ENCODE measurements around the gene MAPK8IP3.

MAPK8IP3 gene

DNA sequence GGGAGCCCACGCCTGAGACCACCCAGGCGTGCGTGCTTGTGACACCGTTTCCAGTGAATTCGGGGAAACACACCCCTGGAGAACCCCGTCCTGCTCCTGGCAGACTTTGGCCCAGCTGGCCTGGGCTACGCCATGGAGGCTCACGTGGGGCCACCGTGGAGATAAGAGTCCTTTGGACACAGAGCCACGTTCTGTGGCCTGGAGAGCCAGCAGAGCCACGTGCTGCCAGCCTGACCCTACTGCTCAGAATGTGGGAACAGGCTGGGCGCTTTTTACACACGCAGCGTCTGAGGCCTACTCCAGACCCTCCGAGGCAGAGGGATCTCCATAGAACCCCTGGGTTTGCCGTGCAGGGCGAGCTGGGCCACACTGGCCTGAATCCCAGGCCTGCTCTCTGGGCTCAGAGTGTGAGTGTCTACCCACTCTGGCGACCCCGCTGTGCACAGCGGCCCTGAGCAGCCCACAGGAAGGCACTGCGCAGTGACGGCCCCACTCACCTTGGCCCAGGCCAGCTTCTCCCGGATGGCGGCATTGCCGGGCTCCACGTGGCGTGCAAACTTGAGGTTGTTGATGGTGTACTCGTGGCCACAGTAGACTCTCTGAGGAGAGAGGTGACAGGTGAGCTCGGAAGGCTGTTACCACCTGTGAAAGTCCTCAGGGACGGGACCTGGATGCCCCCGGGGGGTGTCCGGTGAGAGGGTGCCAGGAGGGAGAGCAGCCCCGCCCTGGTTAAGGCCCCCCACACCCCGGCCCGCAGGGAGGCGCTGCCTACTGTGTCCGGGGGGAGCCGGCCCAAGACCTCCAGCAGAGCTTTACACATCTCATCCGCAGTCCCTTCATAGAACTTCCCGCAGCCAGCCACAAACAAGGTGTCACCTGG, 110.6 kb downstream of the MAPK8IP3 start:
- no peak for DNase-seq

DNA sequence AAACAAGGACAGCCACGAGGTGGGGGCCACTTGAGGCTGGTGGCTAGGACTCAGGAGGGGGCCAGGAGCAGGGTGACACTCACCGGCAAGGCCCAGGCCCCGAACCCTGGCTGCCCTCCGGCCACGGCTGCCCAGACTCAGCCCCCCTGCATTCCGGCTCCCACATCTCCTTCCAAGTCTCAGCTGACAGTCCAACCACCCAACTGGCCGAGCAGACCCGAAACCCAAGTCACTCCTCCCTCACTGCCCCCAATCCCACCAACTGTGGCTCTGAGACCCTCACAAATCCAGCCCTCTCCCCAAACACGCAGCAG, 111.2 kb downstream of the MAPK8IP3 start:
- no peak for DNase-seq

- DNase-seq = no peak
Observed at GRCh38 chr16:1817716-1818115, 111.7 kb downstream of the MAPK8IP3 start.

DNA sequence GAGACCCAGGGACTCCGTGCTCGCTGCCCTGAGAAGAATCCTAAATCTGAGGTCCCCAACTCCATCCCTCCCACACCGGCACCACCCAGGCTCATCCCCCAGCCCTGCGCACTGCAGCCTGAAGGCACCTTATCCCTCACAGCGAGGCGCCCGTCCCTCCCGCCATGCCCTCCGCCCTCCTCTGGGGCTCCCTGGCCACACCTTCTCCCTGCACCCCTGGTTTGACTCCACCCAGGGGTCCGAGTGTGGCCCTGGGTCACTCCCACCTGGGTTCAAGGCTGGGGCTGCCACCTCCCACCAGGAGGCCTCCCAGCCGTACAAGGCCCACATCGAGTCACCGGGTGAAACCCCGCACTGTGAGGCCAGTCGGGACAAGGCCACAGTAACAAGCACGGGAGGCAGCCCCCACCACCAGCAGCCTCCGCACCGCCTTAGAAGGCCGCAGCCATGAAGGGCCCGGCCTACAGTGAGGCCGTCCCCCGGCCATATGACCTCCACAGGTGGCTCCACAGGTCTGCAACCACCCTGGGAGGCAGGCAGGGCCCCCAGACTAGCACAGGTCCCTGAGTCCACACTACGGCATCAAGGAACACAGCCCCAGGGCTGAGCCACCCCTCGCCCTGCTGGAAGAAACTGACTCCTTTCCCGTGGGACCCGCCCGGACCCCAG, 112.3 kb downstream of the MAPK8IP3 start:
- DNase-seq = no peak

DNA sequence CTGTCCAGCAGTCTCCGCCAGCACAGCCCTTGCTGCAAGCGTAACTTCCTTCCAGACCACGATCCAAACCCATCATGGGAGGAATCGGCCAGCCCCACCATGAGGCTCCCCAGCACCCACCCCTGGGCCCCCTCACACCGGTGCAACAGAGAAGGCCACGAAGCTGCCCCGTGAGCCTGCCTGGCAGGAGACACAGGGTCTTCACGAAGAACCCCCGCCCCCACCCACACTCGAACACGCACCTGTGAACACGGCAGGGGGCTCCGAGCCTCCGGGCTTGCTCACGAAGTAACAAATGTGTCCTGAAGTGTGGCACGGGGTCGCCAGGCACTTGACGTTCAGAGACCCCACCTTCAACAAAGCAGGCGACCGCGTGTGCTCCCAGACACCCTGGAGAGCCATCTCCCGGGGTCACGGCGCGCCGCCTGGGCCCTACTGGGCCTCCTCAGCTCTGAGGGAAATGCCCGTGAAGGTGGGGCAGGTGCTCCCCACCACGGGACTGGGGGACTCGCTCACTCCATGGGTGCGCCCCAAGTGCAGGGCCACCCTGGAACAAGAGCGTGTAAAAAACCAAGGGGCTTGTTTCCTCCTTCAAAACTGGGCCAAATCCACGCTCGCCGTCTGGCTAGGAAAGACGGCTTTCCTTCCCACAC, 113.0 kb downstream of the MAPK8IP3 start:
- DNase-seq = no peak

GRCh38 chr16:1819611-1820010, 113.6 kb downstream of the MAPK8IP3 start:
- no peak for DNase-seq
